IPS DF 19.7 (cell line): ENCODE data around the gene ZNF432.

Experiments used
- DNase-seq: peaks from one replicate; pipeline ENCODE4 v3.0.0-alpha.2; 2013; ENCODE audit warnings: low read depth, low spot score

ZNF432 gene

DNA sequence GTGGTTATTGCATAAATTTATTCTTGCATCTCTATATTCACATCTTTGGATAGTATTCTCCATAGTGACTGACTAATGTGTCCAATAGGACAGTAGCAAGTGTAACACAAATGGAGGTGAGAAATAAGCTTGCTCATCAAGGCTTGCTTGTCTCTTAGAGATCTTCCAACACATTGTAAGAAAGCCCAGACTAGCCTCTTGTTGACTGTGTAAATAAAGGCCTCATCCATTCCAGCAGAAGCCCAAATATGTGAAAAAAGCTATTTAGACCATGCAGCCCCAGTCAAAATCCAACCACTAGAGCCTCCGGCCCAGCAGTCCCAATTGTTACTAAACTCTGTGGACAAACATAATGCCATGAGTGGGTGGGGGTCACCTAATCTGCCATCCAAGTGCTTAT is 38.0 kb downstream of the ZNF432 start:
- DNase-seq: no peak

GRCh38 chr19:52007806-52008557 is 40.7 kb downstream of the ZNF432 start, which contains the start of gene ZNF615:
ZNF615 (minus strand) TSS chr19:52008211; CDS start chr19:52003711, 4,500 bp downstream.
- peak; percentile 28 for DNase-seq

GRCh38 chr19:52007451-52007805 is 41.2 kb downstream of the ZNF432 start:
- DNase-seq: no peak

- no peak for DNase-seq
Measured at GRCh38 chr19:51994048-51994644, 54.5 kb downstream of the ZNF432 start.

DNA sequence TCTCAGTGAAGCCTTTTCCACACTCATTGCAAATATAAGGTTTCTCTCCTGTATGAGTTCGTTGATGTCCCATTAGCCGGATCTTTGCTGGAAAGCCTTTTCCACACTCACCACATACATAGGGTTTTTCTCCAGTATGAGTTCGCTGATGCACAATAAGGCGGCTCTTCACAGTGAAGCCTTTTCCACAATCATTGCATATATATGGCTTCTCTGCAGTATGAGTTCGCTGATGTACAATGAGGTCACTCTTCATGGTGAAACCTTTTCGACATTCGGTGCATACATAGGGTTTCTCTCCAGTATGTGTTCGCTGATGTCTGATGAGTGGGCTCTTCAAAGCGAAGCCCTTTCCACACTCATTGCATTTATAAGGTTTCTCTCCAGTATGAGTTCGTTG is 55.2 kb downstream of the ZNF432 start:
- no peak for DNase-seq

DNA sequence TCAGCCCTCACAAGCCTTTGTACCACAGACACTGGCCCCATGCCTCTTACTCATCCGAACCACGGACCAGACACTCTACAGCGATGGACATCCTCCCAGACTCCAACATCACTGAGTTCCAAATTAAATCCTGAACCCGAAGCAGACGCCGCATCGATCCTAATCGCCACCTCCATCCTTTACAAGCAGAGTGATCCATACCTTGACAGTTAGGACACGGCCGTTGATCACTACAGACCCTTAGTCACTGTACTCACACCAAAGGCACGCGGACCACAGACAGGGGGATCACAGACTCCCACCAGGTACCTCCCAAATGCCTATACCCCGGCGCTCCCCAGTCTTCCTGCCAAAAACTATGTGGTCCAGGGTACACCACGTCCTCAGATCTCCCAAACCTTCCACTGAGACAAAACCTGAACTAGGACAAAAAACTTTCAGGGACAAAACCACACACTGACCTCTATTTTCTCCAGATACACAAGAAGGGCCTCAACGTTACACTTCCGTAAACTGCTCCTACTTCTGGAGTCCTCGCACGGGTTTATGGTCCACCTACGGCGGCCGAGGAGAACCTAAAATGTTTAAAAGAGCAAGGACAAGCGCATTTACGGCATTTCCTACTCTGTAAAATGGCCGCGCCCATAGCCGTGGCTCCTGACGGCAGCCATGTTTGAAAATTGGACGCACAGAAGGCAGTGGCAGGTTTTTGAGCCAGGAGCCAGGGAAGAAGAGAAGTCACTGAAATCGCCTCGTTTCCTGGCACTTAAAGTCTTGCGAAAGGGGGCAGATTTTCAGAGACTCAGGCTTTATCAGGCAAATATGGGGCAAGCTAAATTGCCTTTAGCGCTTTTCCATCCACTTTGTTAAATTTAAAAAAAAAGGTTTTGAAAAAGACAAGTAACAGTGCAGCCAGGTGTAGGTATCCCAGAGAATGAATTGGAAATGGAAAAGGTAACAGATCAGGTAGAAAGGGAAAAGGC is 62.0 kb downstream of the ZNF432 start, which contains the start of gene ZNF350:
Gene ZNF350 (minus strand): TSS at position 532 of the 983 bp plus-strand sequence. CDS start 12,480 bp downstream, outside the sequence.
- DNase-seq: peak; percentile 80

DNA sequence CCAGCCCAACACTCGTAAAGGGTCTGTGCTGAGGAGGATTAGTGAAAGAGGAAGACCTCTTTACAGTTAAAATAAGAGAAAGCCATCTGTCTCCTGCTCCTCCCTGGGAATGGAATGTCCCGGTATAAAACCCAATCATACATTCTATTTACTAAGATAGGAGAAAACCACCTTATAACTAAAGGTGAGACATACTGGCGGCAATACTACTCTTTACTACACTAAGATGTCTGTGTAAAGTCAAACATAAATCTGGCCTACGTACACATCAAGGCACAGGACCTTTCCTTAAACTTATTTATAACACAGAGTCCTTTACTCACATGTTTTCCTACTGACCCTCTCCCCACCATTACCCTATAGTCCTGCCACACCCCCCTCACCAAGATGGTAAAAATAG is 65.3 kb downstream of the ZNF432 start:
- DNase-seq: no peak
